NT2/D1 (cell line): ENCODE data around the gene DACH1.

Source experiments
- DNase-seq: peaks from one replicate; pipeline ENCODE4 v3.0.0-alpha.2; 2011; ENCODE audit warnings: low read depth, low spot score
- H3K27me3 ChIP-seq: 2 replicates; pipeline ENCODE4 v1.6.0; 2011; ENCODE audit warnings: mild to moderate bottlenecking; ENCODE audit not compliant: insufficient read length, insufficient read depth
- H3K36me3 ChIP-seq: 2 replicates; pipeline ENCODE4 v1.6.1; 2011; ENCODE audit warnings: mild to moderate bottlenecking, low read length, mixed read lengths; ENCODE audit not compliant: insufficient read depth, insufficient read length
- H3K4me1 ChIP-seq: 2 replicates; pipeline ENCODE4 v1.5.1; 2011; ENCODE audit not compliant: insufficient read depth, insufficient read length
- H3K4me3 ChIP-seq: 2 replicates; pipeline ENCODE4 v1.5.1; 2011; ENCODE audit warnings: low read depth; ENCODE audit not compliant: insufficient read length
- H3K9ac ChIP-seq: 2 replicates; pipeline ENCODE4 v1.6.0; 2011; ENCODE audit warnings: low read depth; ENCODE audit not compliant: insufficient read length
- H3K9me3 ChIP-seq: 2 replicates; pipeline ENCODE4 v1.5.1; 2011; ENCODE audit warnings: mild to moderate bottlenecking, low read length; ENCODE audit not compliant: insufficient read depth
- SUZ12 ChIP-seq: IDR thresholded peaks from 2 replicates; pipeline ENCODE4 v1.6.1; 2011; ENCODE audit not compliant: insufficient read length, insufficient read depth; ENCODE audit errors: extremely low read depth
- YY1 ChIP-seq: IDR thresholded peaks from 2 replicates; pipeline ENCODE4 v1.6.1; 2011; ENCODE audit not compliant: insufficient read length, insufficient read depth
- ZNF274 ChIP-seq: IDR thresholded peaks from 2 replicates; pipeline ENCODE4 v1.6.1; 2011; ENCODE audit warnings: mild to moderate bottlenecking, low read depth, low read length

Gene DACH1

DNA sequence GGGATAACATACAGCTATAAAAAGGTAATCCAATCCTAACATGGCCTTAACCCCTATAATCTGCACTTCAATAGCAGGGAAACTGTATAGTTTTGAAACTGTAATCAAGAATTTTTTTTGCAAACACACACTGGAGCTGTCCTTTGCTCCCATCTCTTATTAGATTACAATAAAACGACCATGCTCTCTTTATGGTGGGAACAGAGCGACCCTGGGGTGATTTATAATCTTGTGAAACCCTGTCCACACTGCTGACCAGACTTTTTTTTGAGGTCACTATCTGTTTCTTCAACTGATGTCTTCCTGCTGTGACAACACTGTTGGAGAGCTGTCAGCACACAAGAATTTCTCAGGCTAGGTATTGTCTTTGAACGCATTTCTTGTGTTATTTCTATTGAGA, 35.3 kb downstream of the DACH1 start:
- H3K4me1 ChIP-seq = no peaks in the 10 kb centered on the region
- H3K9me3 ChIP-seq = no peaks in the 10 kb centered on the region
- H3K36me3 ChIP-seq = no peaks in the 10 kb centered on the region
- no peaks in the 10 kb centered on the region for H3K27me3 ChIP-seq
- H3K4me3 ChIP-seq = no peak overlapping the region
- TF ChIP-seq SUZ12 = no peak
- TF ChIP-seq ZNF274 = no peak
- TF ChIP-seq YY1 = no peak
- H3K9ac ChIP-seq = no peak overlapping the region
- peak; percentile 13 for DNase-seq

DNA sequence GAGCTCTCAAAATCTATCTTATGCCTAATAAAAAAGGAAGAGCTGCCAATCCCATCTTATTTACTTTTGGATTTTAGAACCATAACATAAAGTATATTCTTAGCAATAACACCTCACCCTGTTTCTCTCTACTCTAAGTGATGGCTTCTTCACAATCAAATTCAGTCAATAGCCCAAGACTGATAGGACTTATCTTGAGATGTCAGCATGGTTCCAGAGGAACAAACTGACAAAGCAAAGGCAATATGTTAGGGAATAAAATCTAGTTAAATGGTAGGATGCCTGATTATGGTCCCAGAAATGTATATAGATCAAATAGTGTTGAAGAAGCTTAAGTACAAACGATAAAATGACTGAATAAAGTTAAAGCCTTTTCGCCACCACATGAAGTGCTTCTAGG, 36.3 kb downstream of the DACH1 start:
- H3K9ac ChIP-seq = no peak overlapping the region
- no peak overlapping the region for H3K4me3 ChIP-seq
- H3K4me1 ChIP-seq = no peaks in the 10 kb centered on the region
- TF ChIP-seq SUZ12 (no peak), ZNF274 (no peak)
- H3K36me3 ChIP-seq = no peaks in the 10 kb centered on the region
- H3K9me3 ChIP-seq = no peaks in the 10 kb centered on the region
- no peaks in the 10 kb centered on the region for H3K27me3 ChIP-seq
- no peak for DNase-seq

GRCh38 chr13:71830323-71830722, 36.7 kb downstream of the DACH1 start:
- no peak overlapping the region for H3K9ac ChIP-seq
- no peak overlapping the region for H3K4me3 ChIP-seq
- no peaks in the 10 kb centered on the region for H3K27me3 ChIP-seq
- H3K9me3 ChIP-seq = no peaks in the 10 kb centered on the region
- H3K36me3 ChIP-seq = no peaks in the 10 kb centered on the region
- TF ChIP-seq SUZ12 (no peak), YY1 (no peak), ZNF274 (no peak)
- no peak for DNase-seq
- no peaks in the 10 kb centered on the region for H3K4me1 ChIP-seq

DNA sequence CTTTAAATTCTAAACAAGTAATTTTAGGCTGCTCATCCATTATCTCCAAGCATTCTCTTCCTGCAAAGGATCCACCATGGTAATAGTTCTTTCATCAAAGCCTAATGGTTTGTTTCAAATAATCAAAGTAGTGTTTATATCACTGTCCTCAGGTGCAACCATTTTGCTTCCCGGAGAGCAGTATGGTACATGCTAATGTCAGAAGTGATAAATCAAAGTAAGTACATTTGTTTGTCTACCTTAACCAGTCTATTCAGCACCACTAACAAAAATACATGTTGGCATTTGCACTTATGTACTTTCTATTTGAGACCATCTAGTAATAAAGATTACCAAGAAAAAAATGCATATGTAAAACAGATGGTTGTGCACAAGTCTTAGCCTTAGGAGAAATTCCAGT, 37.5 kb downstream of the DACH1 start:
- H3K4me3 ChIP-seq = no peak overlapping the region
- H3K4me1 ChIP-seq = no peaks in the 10 kb centered on the region
- DNase-seq = no peak
- no peak overlapping the region for H3K9ac ChIP-seq
- H3K27me3 ChIP-seq = no peaks in the 10 kb centered on the region
- H3K36me3 ChIP-seq = no peaks in the 10 kb centered on the region
- TF ChIP-seq SUZ12 = no peak
- TF ChIP-seq YY1 = no peak
- TF ChIP-seq ZNF274 = no peak
- no peaks in the 10 kb centered on the region for H3K9me3 ChIP-seq

DNA sequence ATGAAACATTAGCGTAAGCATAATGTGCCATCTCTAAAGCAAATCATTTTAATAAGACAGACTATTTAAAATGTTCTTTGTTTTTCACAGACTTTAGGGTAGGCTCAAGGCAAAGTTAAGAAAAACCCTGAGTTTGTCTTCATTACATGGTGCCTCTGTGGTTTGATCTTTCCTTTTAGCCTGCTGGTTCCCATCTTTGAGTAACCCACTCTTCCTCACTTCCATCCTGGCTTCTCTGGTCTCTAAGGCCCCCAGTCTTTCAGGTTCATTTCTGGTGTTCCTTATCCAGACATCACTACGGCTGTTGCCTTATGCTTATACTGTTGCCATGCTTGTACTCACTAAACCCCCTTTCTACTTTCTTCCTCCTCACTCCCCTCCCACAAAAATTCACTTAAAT, 38.4 kb downstream of the DACH1 start:
- no peaks in the 10 kb centered on the region for H3K9me3 ChIP-seq
- no peak for DNase-seq
- no peaks in the 10 kb centered on the region for H3K36me3 ChIP-seq
- no peak for TF ChIP-seq SUZ12
- no peak for TF ChIP-seq ZNF274
- TF ChIP-seq YY1 = no peak
- no peaks in the 10 kb centered on the region for H3K27me3 ChIP-seq
- H3K9ac ChIP-seq = no peak overlapping the region
- H3K4me3 ChIP-seq = no peak overlapping the region
- H3K4me1 ChIP-seq = no peaks in the 10 kb centered on the region

GRCh38 chr13:71828117-71828516, 38.9 kb downstream of the DACH1 start:
- no peak for DNase-seq
- Histone ChIP-seq H3K4me1 (no peaks in the 10 kb centered on the region), H3K4me3 (no peak overlapping the region), H3K27me3 (no peaks in the 10 kb centered on the region), H3K9me3 (no peaks in the 10 kb centered on the region), H3K36me3 (no peaks in the 10 kb centered on the region), H3K9ac (no peak overlapping the region)
- no peak for TF ChIP-seq SUZ12
- TF ChIP-seq ZNF274 = no peak
- TF ChIP-seq YY1 = no peak

- no peak for TF ChIP-seq YY1
- no peak for TF ChIP-seq ZNF274
- TF ChIP-seq SUZ12 = no peak
- Histone ChIP-seq H3K9ac (no peak overlapping the region), H3K36me3 (no peaks in the 10 kb centered on the region), H3K27me3 (no peaks in the 10 kb centered on the region), H3K4me3 (no peak overlapping the region), H3K4me1 (no peaks in the 10 kb centered on the region), H3K9me3 (no peaks in the 10 kb centered on the region)
- no peak for DNase-seq
Observed at GRCh38 chr13:71827241-71827640, 39.8 kb downstream of the DACH1 start.

GRCh38 chr13:71820699-71821098, 46.3 kb downstream of the DACH1 start:
- no peaks in the 10 kb centered on the region for H3K4me1 ChIP-seq
- no peak overlapping the region for H3K4me3 ChIP-seq
- DNase-seq = no peak
- H3K9ac ChIP-seq = no peak overlapping the region
- H3K36me3 ChIP-seq = no peaks in the 10 kb centered on the region
- TF ChIP-seq YY1 = no peak
- no peaks in the 10 kb centered on the region for H3K9me3 ChIP-seq
- no peaks in the 10 kb centered on the region for H3K27me3 ChIP-seq
